Measurements from ENCODE around the gene BEGAIN. TPM values are rescaled to one million over a fixed set of nuclear protein-coding genes. Genes with fewer than 3 reads are reported as not detected.

Gene BEGAIN
- total and polyA plus RNA-seq, 9 of the 15 experiments (the other 6 are each of a cell fraction or from before 2014, with no cell fraction given) = 0.07 to 0.68 (median 0.55) TPM; not detected in 3

DNA sequence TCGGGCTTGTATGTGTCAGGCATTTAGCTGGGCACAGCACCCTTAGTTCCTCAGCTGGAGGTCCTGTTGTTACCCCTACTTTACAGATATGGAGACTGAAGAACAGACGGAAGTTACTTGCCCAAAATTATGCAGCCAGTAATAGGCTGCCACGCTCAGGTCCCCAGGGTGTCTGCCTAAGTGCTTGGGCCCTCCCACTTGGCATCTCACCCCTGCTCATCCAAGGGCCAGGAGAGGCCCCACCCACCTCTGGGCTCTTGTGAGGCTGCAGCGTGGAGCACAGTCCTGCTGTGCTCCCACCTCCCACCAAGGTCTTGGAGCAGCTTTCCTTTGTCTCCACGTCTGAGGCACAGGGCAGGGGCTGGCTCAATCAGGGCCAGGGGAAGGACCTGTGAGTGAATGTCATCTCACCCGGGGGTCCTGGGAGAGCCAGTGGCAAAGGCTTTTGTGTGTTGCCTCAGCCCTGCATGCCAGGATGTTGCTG, 64.6 kb downstream of the BEGAIN start:
- TF ChIP-seq HDAC1 (IDR thresholded peaks at IDR 0.05) = no peak
- TF ChIP-seq, protein P1, sequence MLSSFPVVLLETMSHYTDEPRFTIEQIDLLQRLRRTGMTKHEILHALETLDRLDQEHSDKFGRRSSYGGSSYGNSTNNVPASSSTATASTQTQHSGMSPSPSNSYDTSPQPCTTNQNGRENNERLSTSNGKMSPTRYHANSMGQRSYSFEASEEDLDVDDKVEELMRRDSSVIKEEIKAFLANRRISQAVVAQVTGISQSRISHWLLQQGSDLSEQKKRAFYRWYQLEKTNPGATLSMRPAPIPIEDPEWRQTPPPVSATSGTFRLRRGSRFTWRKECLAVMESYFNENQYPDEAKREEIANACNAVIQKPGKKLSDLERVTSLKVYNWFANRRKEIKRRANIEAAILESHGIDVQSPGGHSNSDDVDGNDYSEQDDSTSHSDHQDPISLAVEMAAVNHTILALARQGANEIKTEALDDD (IDR thresholded peaks at IDR 0.05) = no peak
- no peak for TF ChIP-seq TAF7 (tag; IDR thresholded peaks at IDR 0.05)
- no peak for TF ChIP-seq SUPT5H (IDR thresholded peaks at IDR 0.05)
- no peak for TF ChIP-seq ZNF354B (CRISPR knock-in tag; IDR thresholded peaks at IDR 0.05)
- TF ChIP-seq, protein P2, sequence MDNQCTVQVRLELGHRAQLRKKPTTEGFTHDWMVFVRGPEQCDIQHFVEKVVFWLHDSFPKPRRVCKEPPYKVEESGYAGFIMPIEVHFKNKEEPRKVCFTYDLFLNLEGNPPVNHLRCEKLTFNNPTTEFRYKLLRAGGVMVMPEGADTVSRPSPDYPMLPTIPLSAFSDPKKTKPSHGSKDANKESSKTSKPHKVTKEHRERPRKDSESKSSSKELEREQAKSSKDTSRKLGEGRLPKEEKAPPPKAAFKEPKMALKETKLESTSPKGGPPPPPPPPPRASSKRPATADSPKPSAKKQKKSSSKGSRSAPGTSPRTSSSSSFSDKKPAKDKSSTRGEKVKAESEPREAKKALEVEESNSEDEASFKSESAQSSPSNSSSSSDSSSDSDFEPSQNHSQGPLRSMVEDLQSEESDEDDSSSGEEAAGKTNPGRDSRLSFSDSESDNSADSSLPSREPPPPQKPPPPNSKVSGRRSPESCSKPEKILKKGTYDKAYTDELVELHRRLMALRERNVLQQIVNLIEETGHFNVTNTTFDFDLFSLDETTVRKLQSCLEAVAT (IDR thresholded peaks at IDR 0.05) = no peak
- no peak for TF ChIP-seq SREBF2 (CRISPR knock-in tag; IDR thresholded peaks at IDR 0.05)
- no peak for TF ChIP-seq RBM14 (IDR thresholded peaks at IDR 0.05; ENCODE audit: borderline replicate concordance, insufficient read depth, low read depth, low read length)
- no peak for TF ChIP-seq ZNF197 (CRISPR knock-in tag; IDR thresholded peaks at IDR 0.05; ENCODE audit: low read depth)
- TF ChIP-seq, protein P3, sequence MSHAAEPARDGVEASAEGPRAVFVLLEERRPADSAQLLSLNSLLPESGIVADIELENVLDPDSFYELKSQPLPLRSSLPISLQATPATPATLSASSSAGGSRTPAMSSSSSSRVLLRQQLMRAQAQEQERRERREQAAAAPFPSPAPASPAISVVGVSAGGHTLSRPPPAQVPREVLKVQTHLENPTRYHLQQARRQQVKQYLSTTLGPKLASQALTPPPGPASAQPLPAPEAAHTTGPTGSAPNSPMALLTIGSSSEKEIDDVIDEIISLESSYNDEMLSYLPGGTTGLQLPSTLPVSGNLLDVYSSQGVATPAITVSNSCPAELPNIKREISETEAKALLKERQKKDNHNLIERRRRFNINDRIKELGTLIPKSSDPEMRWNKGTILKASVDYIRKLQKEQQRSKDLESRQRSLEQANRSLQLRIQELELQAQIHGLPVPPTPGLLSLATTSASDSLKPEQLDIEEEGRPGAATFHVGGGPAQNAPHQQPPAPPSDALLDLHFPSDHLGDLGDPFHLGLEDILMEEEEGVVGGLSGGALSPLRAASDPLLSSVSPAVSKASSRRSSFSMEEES (CRISPR knock-in tag; IDR thresholded peaks at IDR 0.05) = no peak
- TF ChIP-seq ZNF224 (CRISPR knock-in tag; IDR thresholded peaks at IDR 0.05) = no peak
- no peak for TF ChIP-seq MAFG (tag; conservative IDR thresholded peaks at IDR 0.05)
- no peak for TF ChIP-seq ZNF347 (CRISPR knock-in tag; IDR thresholded peaks at IDR 0.05; ENCODE audit: low read depth)
- TF ChIP-seq, protein P4, sequence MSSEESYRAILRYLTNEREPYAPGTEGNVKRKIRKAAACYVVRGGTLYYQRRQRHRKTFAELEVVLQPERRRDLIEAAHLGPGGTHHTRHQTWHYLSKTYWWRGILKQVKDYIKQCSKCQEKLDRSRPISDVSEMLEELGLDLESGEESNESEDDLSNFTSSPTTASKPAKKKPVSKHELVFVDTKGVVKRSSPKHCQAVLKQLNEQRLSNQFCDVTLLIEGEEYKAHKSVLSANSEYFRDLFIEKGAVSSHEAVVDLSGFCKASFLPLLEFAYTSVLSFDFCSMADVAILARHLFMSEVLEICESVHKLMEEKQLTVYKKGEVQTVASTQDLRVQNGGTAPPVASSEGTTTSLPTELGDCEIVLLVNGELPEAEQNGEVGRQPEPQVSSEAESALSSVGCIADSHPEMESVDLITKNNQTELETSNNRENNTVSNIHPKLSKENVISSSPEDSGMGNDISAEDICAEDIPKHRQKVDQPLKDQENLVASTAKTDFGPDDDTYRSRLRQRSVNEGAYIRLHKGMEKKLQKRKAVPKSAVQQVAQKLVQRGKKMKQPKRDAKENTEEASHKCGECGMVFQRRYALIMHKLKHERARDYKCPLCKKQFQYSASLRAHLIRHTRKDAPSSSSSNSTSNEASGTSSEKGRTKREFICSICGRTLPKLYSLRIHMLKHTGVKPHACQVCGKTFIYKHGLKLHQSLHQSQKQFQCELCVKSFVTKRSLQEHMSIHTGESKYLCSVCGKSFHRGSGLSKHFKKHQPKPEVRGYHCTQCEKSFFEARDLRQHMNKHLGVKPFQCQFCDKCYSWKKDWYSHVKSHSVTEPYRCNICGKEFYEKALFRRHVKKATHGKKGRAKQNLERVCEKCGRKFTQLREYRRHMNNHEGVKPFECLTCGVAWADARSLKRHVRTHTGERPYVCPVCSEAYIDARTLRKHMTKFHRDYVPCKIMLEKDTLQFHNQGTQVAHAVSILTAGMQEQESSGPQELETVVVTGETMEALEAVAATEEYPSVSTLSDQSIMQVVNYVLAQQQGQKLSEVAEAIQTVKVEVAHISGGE (CRISPR knock-in tag; IDR thresholded peaks at IDR 0.05) = no peak
- TF ChIP-seq ZNF174 (CRISPR knock-in tag; IDR thresholded peaks at IDR 0.05) = no peak
- TF ChIP-seq POLR2H (tag; IDR thresholded peaks at IDR 0.05; ENCODE audit: low read depth) = no peak
- Histone ChIP-seq H3K9ac (ENCODE audit: insufficient read depth in 1 of 2, low read depth in 2 of 2, low read length in 2 of 2) (no peak overlapping the region), H3K9me3 (replicated peaks; ENCODE audit: control insufficient read depth, insufficient read depth, low read depth, low read length) (no peaks in the 10 kb centered on the region; the same call in 1 of the 2 replicates), H2AFZ (ENCODE audit: low read depth, low read length) (no peak overlapping the region), H3K27me3 (ENCODE audit: control insufficient read depth in 2 of 2, insufficient read depth in 2 of 2, low read length in 2 of 2) (no peaks in the 10 kb centered on the region), H3K4me3 (no peak overlapping the region), H3K4me2 (ENCODE audit: insufficient read depth, low read length) (no peak overlapping the region), H3K4me1 (replicated peaks in 1 of 2; ENCODE audit: control insufficient read depth in 2 of 2, insufficient read depth in 2 of 2, low read length in 2 of 2) (no peaks in the 10 kb centered on the region; a peak in 1 of 5 replicates), H3K9me1 (ENCODE audit: control insufficient read depth, insufficient read depth, low read length) (no peaks in the 10 kb centered on the region), H3K27ac (ENCODE audit: extremely low read depth, low read depth, low read length) (no peak overlapping the region), H4K20me1 (replicated peaks; ENCODE audit: control insufficient read depth, insufficient read depth, low read length) (no peaks in the 10 kb centered on the region), H3K36me3 (ENCODE audit: control insufficient read depth, insufficient read depth, low read length) (peaks cover 4% of the 10 kb centered on the region; the same call in 2 of the 3 replicates), H3K79me2 (ENCODE audit: control insufficient read depth, insufficient read depth, low read length) (no peaks in the 10 kb centered on the region)
- FAIRE-seq (no peak), DNase-seq (ENCODE audit: extremely low read depth in 1 of 4, low spot score in 3 of 4) (no peak), ATAC-seq (no peak)
- CTCF ChIA-PET (ENCODE audit: low intra/inter-chr PET ratio) = no interaction called here
- POLR2A ChIA-PET = interaction anchor here (0.6 to 0.8 kb wide), 3 partner anchors 8 to 133 kb away, joined by 3 read pairs; no protein-coding TSS in a partner anchor
- in situ Hi-C loops (cut with MboI) (no loop called here), intact Hi-C loops (cut with micrococcal nuclease) (no loop called here)
- BruUV-seq (replicated peaks) = no TSS peak
- WGBS (ENCODE audit: insufficient coverage, low coverage, missing lambda C conversion rate) = 28% methylated on average over 4 of the region's 6 CpGs

All from K562 (cell line).